Tongue (tissue), 2 donors: Measurements from ENCODE around the gene NFE2L3. TPM values are rescaled to one million over a fixed set of nuclear protein-coding genes. Genes with fewer than 3 reads are reported as not detected.
"Not testable (repeated sequence)": the region's sequence is repeated elsewhere in the genome, so short reads cannot be mapped to it uniquely, and the experiment has no call there.

Source experiments
- DNase-seq: peaks from one replicate; pipeline ENCODE4 v3.0.0-alpha.2; 2015
- total RNA-seq: library from RNA; depleted of rRNA; stranded (reverse); fragments of >200 nt; gene quantifications from one replicate; pipeline ENCODE4 v1.2.3, GENCODE V29; 2014

NFE2L3 gene
- total RNA-seq, 1 donor from 2014 or later = 1.1 TPM

GRCh38 chr7:26147646-26148306 is 4.2 kb upstream of the NFE2L3 start:
- DNase-seq = not testable (repeated sequence)

- not testable (repeated sequence) for DNase-seq
Observed at GRCh38 chr7:26148307-26148700, 3.7 kb upstream of the NFE2L3 start.

GRCh38 chr7:26149391-26149977 is 2.5 kb upstream of the NFE2L3 start:
- DNase-seq = no peak

GRCh38 chr7:26151096-26151495 is 902 bp upstream of the NFE2L3 start:
- DNase-seq = no peak

GRCh38 chr7:26151650-26151952 is 397 bp upstream of the NFE2L3 start:
- DNase-seq = no peak

GRCh38 chr7:26152782-26153240 is 813 bp downstream of the NFE2L3 start:
- DNase-seq = not testable (repeated sequence)

GRCh38 chr7:26153241-26153822 is 1.3 kb downstream of the NFE2L3 start:
- no peak for DNase-seq

GRCh38 chr7:26153823-26154783 is 2.1 kb downstream of the NFE2L3 start:
- no peak for DNase-seq

- DNase-seq = no peak
Observed at GRCh38 chr7:26155531-26156375, 3.8 kb downstream of the NFE2L3 start.

GRCh38 chr7:26156451-26157420 is 4.7 kb downstream of the NFE2L3 start:
- no peak for DNase-seq

GRCh38 chr7:26157520-26158105 is 5.6 kb downstream of the NFE2L3 start:
- no peak for DNase-seq

- DNase-seq = no peak
Observed at GRCh38 chr7:26159243-26159642, 7.2 kb downstream of the NFE2L3 start.

GRCh38 chr7:26160896-26161295 is 8.9 kb downstream of the NFE2L3 start:
- no peak for DNase-seq

- DNase-seq = no peak
Observed at GRCh38 chr7:26162431-26162830, 10.4 kb downstream of the NFE2L3 start.

GRCh38 chr7:26163804-26164203 is 11.8 kb downstream of the NFE2L3 start:
- not testable (repeated sequence) for DNase-seq

GRCh38 chr7:26165950-26166683 is 14.1 kb downstream of the NFE2L3 start:
- DNase-seq = no peak

- no peak for DNase-seq
Observed at GRCh38 chr7:26166684-26167266, 14.8 kb downstream of the NFE2L3 start.

GRCh38 chr7:26167303-26167934 is 15.4 kb downstream of the NFE2L3 start:
- no peak for DNase-seq
